Measurements from ENCODE around the gene ETF1.
A peak's percentile ranks its signal among the peaks of the same experiment; 100 is the strongest.
"Not testable (repeated sequence)": the region's sequence is repeated elsewhere in the genome, so short reads cannot be mapped to it uniquely, and the experiment has no call there.

ETF1 gene

DNA sequence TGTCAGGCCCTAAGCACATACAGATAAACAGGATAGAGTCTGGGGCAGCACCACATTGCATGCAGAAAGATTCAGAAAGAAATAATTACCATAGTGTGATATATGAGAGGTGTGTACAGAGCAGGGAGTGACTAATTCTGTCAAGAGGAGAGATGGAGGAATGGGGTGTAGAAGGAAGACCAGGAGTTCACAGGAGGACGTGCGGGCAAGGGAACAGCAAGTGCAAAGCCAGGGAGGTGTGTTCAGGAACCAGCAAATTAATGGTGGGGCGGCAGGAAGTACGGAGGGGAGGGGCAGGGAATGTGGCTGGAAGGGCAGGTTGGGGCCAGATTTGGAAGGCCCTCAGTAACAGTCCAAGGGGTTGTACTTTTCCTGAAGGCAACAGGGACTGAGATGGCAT is 60.4 kb downstream of the ETF1 start:
- DNase-seq: no peak

GRCh38 chr5:138476918-138477317 is 66.1 kb downstream of the ETF1 start:
- DNase-seq: no peak

GRCh38 chr5:138473151-138473550 is 69.9 kb downstream of the ETF1 start:
- DNase-seq: not testable (repeated sequence)

DNA sequence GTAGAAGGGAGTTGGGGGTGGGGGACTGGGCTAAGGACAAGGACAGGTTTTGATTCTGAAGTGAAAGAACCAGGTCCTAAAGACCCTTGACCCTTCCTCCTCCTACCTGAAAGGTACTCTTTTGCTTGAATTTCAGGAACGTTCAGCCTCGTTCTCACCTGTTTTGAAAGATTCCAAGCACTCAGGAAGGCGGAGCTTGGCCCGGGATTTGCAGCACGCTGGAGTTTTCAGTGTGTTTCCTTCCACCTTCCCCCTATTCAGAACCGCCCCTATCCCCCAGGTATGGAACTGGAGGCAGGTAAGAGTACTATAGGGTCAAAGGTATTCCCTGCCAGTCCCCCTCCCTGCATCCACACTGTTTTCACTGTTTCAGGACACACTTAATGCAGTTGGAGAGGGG is 70.7 kb downstream of the ETF1 start:
- DNase-seq: no peak

DNA sequence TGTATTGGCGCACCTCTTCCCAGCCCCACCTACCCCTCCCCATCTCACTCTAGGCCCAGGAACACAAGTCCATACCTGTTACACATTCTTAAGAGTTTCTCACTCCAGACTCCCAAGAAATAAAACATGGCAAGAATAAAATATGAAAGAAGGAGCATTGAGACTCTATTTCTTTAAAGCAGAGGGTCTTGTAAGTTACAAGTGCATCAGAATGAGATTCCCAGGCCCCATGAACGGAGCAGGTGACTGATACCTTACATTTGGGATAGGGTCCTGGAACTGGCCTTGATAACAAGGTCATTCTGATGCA is 72.0 kb downstream of the ETF1 start:
- no peak for DNase-seq

DNA sequence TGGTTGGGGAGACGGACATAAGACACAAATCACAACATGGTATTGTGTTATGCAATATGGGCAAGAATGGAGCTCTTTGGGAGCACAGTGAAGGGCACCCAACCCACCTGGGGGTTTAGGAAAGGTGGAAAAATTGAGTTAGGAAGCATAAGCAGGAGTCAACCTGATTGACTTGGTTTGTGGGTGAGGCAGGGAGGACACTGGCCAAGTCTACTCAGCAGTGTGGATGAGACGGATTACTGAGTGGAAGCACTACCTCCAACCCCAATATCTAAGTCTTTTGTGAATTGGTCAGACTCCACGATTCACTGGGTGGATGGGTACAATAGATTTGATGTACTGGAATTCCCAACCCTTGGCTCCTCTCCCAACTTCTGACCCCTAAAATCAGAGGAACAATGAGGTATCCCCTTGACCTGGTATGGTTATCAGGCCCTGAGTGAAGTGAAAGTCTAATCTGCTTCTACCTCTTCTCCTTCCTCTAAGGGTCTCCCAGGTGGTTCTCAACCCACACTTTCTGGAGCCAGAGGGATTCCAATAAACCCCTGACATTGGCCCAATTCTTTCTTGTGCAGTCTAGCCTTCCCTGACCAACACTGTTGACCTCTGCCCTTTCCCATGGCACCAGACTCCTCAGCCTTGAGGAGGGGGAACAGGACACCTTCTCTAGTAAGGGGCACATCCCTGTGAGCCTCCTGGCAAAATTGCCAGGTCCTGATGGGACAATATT is 72.5 kb downstream of the ETF1 start:
- no peak for DNase-seq

DNA sequence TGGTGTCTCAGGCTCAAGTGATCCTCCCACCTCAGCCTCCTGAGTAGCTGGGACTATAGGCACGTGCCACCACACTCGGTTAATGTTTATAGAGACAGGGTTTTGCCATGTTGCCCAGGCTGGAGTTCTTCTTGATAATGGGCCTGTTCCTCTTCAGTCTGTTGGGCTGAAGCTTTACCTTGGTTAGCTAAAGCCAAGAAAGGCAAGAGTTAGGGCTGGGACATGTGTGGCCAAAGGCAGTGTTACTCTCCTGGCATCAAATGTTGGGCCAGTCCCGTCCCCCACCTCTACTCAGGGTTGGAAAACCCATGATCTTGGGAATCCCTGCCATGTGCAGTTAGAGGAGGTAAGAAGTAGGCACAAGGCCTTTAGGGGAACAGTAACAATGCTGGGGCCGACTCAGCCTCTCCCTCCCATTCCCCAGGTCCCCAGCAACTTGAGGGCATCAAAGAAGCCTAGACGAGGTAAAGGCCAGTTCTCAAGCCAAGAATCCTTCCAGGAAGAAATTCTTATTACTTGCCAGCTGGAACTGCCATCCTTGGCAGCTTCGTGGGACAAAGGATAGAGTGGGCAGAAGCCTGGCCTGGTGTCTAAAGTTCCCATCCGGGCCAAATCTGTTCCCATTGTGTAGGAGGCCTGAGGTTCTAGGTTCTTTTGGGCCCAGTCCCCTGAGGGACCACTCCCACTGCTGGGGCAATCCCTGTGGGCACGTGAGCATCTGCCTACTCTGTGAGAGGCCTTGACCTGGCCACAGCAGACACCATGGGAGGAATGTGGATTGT is 73.3 kb downstream of the ETF1 start:
- no peak for DNase-seq

GRCh38 chr5:138468966-138469539 is 74.0 kb downstream of the ETF1 start:
- no peak for DNase-seq

GRCh38 chr5:138468133-138468965 is 74.7 kb downstream of the ETF1 start:
- DNase-seq: no peak

- no peak for DNase-seq
Observed at GRCh38 chr5:138467711-138468132, 75.3 kb downstream of the ETF1 start.

GRCh38 chr5:138466900-138467710 is 75.9 kb downstream of the ETF1 start:
- no peak for DNase-seq

- DNase-seq: no peak
Observed at GRCh38 chr5:138466125-138466899, 76.7 kb downstream of the ETF1 start.

GRCh38 chr5:138465261-138466124 is 77.5 kb downstream of the ETF1 start, which contains the start of gene EGR1:
Gene EGR1 (plus strand): TSS chr5:138465479. CDS start chr5:138465762, 283 bp downstream.
- DNase-seq: peak; percentile 89

GRCh38 chr5:138464388-138465260 is 78.4 kb downstream of the ETF1 start:
- peak; percentile 98 for DNase-seq

DNA sequence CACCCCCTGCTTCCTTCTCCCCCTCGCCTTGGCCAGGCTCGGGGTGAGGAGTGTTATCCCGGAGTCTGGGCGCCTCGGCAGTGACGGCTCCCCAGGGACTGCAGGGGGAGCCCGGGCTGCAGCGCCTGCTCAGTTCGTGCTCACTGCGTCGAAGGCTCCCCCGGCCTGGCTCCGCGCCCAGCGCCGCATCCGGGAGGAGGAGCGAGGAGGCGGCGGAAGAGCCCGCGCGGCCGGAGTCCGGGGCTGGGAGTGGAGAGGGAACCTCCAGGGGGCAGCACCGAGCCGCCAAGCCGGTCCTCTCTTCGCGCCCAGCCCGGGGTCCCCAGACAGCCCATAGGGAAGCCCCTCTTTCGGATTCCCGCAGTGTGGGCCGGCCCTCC is 79.0 kb downstream of the ETF1 start:
- DNase-seq: peak; percentile 82

DNA sequence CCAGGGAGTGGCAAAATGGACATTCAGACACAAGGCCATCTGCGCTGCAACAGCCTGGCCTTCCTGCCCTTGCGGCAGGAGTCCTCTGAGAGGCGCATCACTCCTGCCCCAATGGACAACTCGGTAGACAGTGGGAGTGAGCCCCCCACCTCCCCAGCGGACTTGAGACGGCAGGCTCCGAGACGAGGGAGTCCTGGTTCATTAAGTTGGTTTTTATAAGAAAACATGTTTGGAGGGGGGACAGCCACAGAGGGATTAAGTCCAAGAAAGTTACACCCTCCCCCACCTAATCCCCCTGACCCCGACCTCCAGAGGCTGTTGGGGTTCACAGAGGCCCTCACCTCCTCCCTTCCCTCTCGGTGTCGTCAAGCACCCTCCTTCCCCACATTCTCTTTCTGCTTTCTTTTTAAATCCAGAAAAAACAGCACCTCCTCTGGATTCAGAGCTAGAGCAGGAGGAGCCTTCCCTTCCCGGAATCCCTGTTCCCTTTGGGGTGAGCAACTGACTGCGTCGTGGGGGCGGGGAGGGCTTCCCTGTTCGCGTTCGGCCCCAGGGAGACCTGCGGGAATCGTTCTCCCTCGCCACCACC is 79.5 kb downstream of the ETF1 start:
- DNase-seq: peak; percentile 14

DNA sequence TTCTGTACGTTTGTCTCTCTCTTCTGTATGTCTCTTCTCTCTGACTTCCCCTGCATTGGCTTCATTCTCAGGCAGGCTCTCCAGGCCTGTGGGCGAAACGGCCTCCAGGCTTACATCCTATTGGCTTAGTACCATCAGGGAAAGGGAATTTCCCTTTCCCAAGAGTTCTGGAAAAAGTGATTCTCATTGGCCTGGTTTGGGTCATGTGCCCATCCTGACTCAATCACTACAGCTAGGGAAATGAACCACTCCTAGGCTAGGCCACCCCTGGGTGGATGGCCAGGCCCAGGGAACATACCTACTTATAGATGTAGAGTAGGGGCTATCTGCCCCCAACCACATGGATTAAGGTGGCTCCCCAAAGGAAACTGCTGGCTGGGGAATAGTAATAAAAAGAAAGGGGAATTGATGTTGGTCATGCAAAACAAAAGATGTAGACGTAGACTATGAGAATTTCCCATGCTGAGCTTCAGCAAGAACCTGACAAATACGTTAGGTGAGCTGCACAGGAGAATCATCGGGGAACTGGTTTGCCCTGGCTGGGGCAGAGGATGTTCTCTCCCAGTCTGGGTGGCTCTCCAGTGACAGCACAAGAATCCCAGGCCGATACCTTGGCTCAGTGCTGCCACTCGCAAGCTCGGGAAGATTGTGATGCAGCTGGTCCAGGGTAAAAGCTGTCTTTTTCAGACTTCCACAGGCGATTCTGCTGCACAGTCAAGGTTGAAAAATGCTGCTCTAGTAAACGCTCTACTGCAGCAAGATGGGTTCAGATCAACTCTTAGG is 81.5 kb downstream of the ETF1 start:
- no peak for DNase-seq

GRCh38 chr5:138460032-138460693 is 82.9 kb downstream of the ETF1 start:
- DNase-seq: no peak

Measured in NCI-H146 (cell line).